A673 (cell line): ENCODE results near the gene SDK1. TPM values are rescaled to one million over a fixed set of nuclear protein-coding genes. Genes with fewer than 3 reads are reported as not detected.

ENCODE experiments used
- BruUV-seq: library from RNA; stranded (reverse); fragments of 400-500 nt; replicated peaks from 2 replicates; lab custom pipeline; 2021; lab: Mats Ljungman, UMichigan
- CTCF ChIA-PET: fragments of 300-600 bp; sonication (Branson Sonifier 250); formaldehyde crosslinking; loops from one replicate; lab custom pipeline; 2022; ENCODE audit warnings: antibody characterized with exemption; lab: Charles Lee
- POLR2A ChIA-PET: fragments of 300-600 bp; sonication (Branson Sonifier 250); formaldehyde crosslinking; loops from one replicate; lab custom pipeline; 2022; ENCODE audit warnings: antibody characterized with exemption; ENCODE audit not compliant: low non-redundant PET; lab: Charles Lee
- DNase-seq: peaks from one replicate; pipeline ENCODE4 v3.0.0-alpha.2; 2015; ENCODE audit warnings: low spot score
- H3K27ac ChIP-seq: fragments of 200-600 bp; sonication (generic); 2 replicates; pipeline ENCODE4 v1.5.1; 2016; ENCODE audit warnings: mixed run types, low read depth, mild to moderate bottlenecking, mixed read lengths, antibody characterized with exemption, low read length; ENCODE audit not compliant: poor library complexity, severe bottlenecking
- H3K27me3 ChIP-seq: fragments of 200-600 bp; sonication (generic); replicated peaks from 2 replicates; pipeline ENCODE4 v1.6.1; 2017; ENCODE audit warnings: mixed run types, low read depth, mild to moderate bottlenecking, mixed read lengths, antibody characterized with exemption, low read length; ENCODE audit not compliant: insufficient read depth, poor library complexity
- H3K36me3 ChIP-seq: fragments of 200-600 bp; sonication (generic); 2 replicates; pipeline ENCODE4 v1.6.1; 2016; ENCODE audit warnings: mixed run types, mild to moderate bottlenecking, mixed read lengths, antibody characterized with exemption, low read length; ENCODE audit not compliant: insufficient read depth, poor library complexity, severe bottlenecking
- H3K4me1 ChIP-seq: fragments of 200-600 bp; sonication (generic); 2 replicates; pipeline ENCODE4 v1.6.1; 2017; ENCODE audit warnings: mixed run types, mild to moderate bottlenecking, mixed read lengths, antibody characterized with exemption, low read length; ENCODE audit not compliant: insufficient read depth, poor library complexity, severe bottlenecking
- H3K4me3 ChIP-seq: fragments of 200-600 bp; sonication (generic); 2 replicates; pipeline ENCODE4 v1.5.1; 2016; ENCODE audit warnings: low read depth, mixed run types, mild to moderate bottlenecking, mixed read lengths, low read length; ENCODE audit not compliant: poor library complexity, severe bottlenecking
- H3K9me3 ChIP-seq: fragments of 200-600 bp; sonication (generic); 2 replicates; pipeline ENCODE4 v1.6.1; 2016; ENCODE audit warnings: mixed run types, low read depth, mild to moderate bottlenecking, mixed read lengths, antibody characterized with exemption, low read length; ENCODE audit not compliant: poor library complexity, severe bottlenecking
- CTCF ChIP-seq: fragments of 300-800, 200-600 bp; sonication (generic); conservative IDR thresholded peaks from 2 replicates; pipeline ENCODE4 v1.5.1; 2017; ENCODE audit warnings: low read depth, mild to moderate bottlenecking, antibody characterized with exemption, low read length, moderate library complexity, mixed read lengths
- EZH2 ChIP-seq: fragments of 200-600 bp; sonication (generic); IDR thresholded peaks from 2 replicates; pipeline ENCODE4 v1.6.1; 2017; ENCODE audit warnings: borderline replicate concordance, low read depth, mild to moderate bottlenecking, mixed read lengths, antibody characterized with exemption, low read length; ENCODE audit not compliant: poor library complexity, severe bottlenecking
- intact Hi-C: fragments of 100-400 bp; cut with micrococcal nuclease; formaldehyde crosslinking; loops from one replicate; pipeline ENCODE4 v1.10.0; 2022; ENCODE audit not compliant: unreplicated experiment
- total RNA-seq: library from RNA; stranded (reverse); gene quantifications from 2 replicates; pipeline ENCODE4 v1.2.3, GENCODE V29; 2021

SDK1 gene
- total RNA-seq, 1 experiment from 2014 or later: 14.7 TPM

- intact Hi-C loops: no loop called here
- Histone ChIP-seq H3K27me3 (no peaks in the 10 kb centered on the region), H3K4me1 (no peaks in the 10 kb centered on the region), H3K36me3 (no peaks in the 10 kb centered on the region), H3K4me3 (no peak overlapping the region), H3K9me3 (no peaks in the 10 kb centered on the region), H3K27ac (no peak overlapping the region)
- BruUV-seq: no TSS peak
- no peak for DNase-seq
- TF ChIP-seq EZH2 (no peak), CTCF (no peak)
- POLR2A ChIA-PET: no interaction called here
- CTCF ChIA-PET: no interaction called here
Measured at GRCh38 chr7:4245866-4246470, 944.9 kb downstream of the SDK1 start.

- H3K27ac ChIP-seq: no peak overlapping the region
- H3K27me3 ChIP-seq: no peaks in the 10 kb centered on the region
- DNase-seq: no peak
- no peaks in the 10 kb centered on the region for H3K4me1 ChIP-seq
- no peak overlapping the region for H3K4me3 ChIP-seq
- POLR2A ChIA-PET: no interaction called here
- CTCF ChIA-PET: no interaction called here
- no peaks in the 10 kb centered on the region for H3K36me3 ChIP-seq
- no TSS peak for BruUV-seq
- H3K9me3 ChIP-seq: no peaks in the 10 kb centered on the region
- TF ChIP-seq CTCF (no peak), EZH2 (no peak)
- intact Hi-C loops: no loop called here
Measured at GRCh38 chr7:4246536-4246935, 945.5 kb downstream of the SDK1 start.

GRCh38 chr7:4247106-4247876, 946.2 kb downstream of the SDK1 start:
- no peaks in the 10 kb centered on the region for H3K9me3 ChIP-seq
- TF ChIP-seq EZH2 (no peak), CTCF (no peak)
- no peak overlapping the region for H3K4me3 ChIP-seq
- intact Hi-C loops: no loop called here
- DNase-seq: no peak
- no peaks in the 10 kb centered on the region for H3K27me3 ChIP-seq
- ChIA-PET CTCF (no interaction called here), POLR2A (no interaction called here)
- BruUV-seq: no TSS peak
- H3K4me1 ChIP-seq: no peaks in the 10 kb centered on the region
- H3K36me3 ChIP-seq: no peaks in the 10 kb centered on the region
- no peak overlapping the region for H3K27ac ChIP-seq
